Measurements from ENCODE around the gene RAB30. TPM values are rescaled to one million over a fixed set of nuclear protein-coding genes. Genes with fewer than 3 reads are reported as not detected.

RAB30 gene
- total and polyA plus RNA-seq, 7 experiments from 2014 or later: 7.4 to 50.2 (median 24.4) TPM

DNA sequence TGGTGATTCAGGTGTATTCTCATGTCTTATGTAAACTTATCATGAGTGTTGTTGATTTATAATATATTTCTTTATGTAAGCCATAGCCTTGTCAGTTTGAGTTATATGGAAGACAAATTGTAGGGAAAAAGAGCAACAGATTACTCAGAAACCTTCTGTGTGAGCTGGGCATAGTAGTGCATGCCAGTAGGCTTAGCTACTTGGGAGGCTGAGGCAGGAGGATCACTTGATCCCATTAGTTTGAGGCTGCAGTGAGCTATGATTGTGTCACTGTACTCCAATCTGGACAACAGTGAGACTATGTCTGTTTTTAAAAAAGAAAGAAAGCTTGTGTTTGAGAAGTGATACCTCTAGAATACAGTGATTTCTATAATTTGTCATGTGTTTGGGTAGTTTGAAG, 2.2 kb upstream of the RAB30 start:
- H3K27ac ChIP-seq (ENCODE audit: low read depth, low read length): peak overlapping the region; percentile 92
- H3K4me1 ChIP-seq (ENCODE audit: control insufficient read depth in 2 of 2, insufficient read depth in 2 of 2, low read length in 2 of 2): peaks cover 26 to 33% of the 10 kb centered on the region in 2 donors
- Mint-ChIP-seq H3K4me3 (no peak overlapping the region), H3K9me3 (no peaks in the 10 kb centered on the region), H3K27ac (peak overlapping the region in 1 of 9 donors; percentile 56), H3K4me1 (peaks cover 13 to 47% (median 29%) of the 10 kb centered on the region in 7 donors), H3K27me3 (peaks cover 0 to 4% (median 0%) of the 10 kb centered on the region in 5 donors), H3K36me3 (peaks cover 0 to 28% (median 13%) of the 10 kb centered on the region in 5 donors)
- ChIA-PET CTCF (interaction anchor here (0.6 to 1.2 kb wide), 4 partner anchors 9 to 176 kb away, joined by 4 to 7 read pairs (median 4); partner anchors contain the start of gene ANKRD42), POLR2A (interaction anchor here (0.6 to 7.8 kb wide), 13 partner anchors 9 to 227 kb away, joined by 3 to 140 read pairs (median 6); partner anchors contain the start of gene PCF11)
- no peaks in the 10 kb centered on the region for H3K27me3 ChIP-seq (ENCODE audit: control insufficient read depth in 2 of 2, insufficient read depth in 2 of 2, low read length in 2 of 2)
- H3K9me3 ChIP-seq (ENCODE audit: control insufficient read depth in 2 of 3, low read length in 3 of 3): no peaks in the 10 kb centered on the region
- no peak for DNase-seq
- intact Hi-C loops (cut with micrococcal nuclease): loop anchor here (5.0 kb wide), 3 partner anchors 67 to 357 kb away; no protein-coding TSS in a partner anchor
- peaks cover 0 to 5% (median 0%) of the 10 kb centered on the region in 3 experiments for H3K36me3 ChIP-seq (ENCODE audit: control insufficient read depth in 2 of 3, insufficient read depth in 3 of 3, low read length in 3 of 3)
- ATAC-seq: no peak
- H3K4me3 ChIP-seq (ENCODE audit: low read length): no peak overlapping the region

DNA sequence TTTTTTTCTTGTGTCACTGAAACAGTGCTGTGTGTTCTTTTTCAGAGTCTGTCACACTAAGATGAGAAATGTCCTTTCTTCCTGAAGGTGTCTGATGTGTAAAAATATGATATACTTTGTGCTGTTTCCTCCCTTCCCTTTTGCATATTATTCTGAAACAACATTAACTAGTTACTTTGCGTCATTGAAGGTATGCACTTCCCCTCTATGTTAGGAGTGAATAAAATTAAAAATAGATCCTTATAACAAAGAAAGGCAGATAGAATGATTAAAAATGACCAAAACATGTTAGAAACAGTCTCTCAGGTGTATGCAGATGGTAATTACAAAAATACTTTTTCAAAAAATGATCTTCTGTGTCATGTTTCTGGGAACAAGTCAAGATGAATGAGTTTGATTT, 1.6 kb upstream of the RAB30 start:
- CTCF ChIA-PET: no interaction called here
- H3K27me3 Mint-ChIP-seq: peaks cover 0 to 4% (median 0%) of the 10 kb centered on the region in 5 donors
- Histone ChIP-seq H3K27me3 (ENCODE audit: control insufficient read depth in 2 of 2, insufficient read depth in 2 of 2, low read length in 2 of 2) (no peaks in the 10 kb centered on the region), H3K9me3 (ENCODE audit: control insufficient read depth in 2 of 3, low read length in 3 of 3) (no peaks in the 10 kb centered on the region), H3K27ac (ENCODE audit: low read depth, low read length) (peak overlapping the region; percentile 92), H3K4me3 (ENCODE audit: low read length) (peak overlapping the region; percentile 89), H3K4me1 (ENCODE audit: control insufficient read depth in 2 of 2, insufficient read depth in 2 of 2, low read length in 2 of 2) (peaks cover 26 to 33% of the 10 kb centered on the region in 2 donors), H3K36me3 (ENCODE audit: control insufficient read depth in 2 of 3, insufficient read depth in 3 of 3, low read length in 3 of 3) (peaks cover 0 to 5% (median 0%) of the 10 kb centered on the region in 3 experiments)
- DNase-seq (peak in 2 of 9 donors; percentile 26 to 33), ATAC-seq (no peak)
- POLR2A ChIA-PET: interaction anchor here (0.6 to 7.8 kb wide), 11 partner anchors 10 to 227 kb away, joined by 3 to 140 read pairs (median 8); partner anchors contain the start of gene PCF11
- no peak overlapping the region for H3K4me3 Mint-ChIP-seq
- H3K36me3 Mint-ChIP-seq: peaks cover 0 to 26% (median 17%) of the 10 kb centered on the region in 5 donors
- intact Hi-C loops (cut with micrococcal nuclease): loop anchor here (5.0 kb wide), 3 partner anchors 66 to 356 kb away; no protein-coding TSS in a partner anchor
- H3K4me1 Mint-ChIP-seq: peaks cover 8 to 45% (median 24%) of the 10 kb centered on the region in 7 donors
- no peaks in the 10 kb centered on the region for H3K9me3 Mint-ChIP-seq
- no peak overlapping the region for H3K27ac Mint-ChIP-seq

DNA sequence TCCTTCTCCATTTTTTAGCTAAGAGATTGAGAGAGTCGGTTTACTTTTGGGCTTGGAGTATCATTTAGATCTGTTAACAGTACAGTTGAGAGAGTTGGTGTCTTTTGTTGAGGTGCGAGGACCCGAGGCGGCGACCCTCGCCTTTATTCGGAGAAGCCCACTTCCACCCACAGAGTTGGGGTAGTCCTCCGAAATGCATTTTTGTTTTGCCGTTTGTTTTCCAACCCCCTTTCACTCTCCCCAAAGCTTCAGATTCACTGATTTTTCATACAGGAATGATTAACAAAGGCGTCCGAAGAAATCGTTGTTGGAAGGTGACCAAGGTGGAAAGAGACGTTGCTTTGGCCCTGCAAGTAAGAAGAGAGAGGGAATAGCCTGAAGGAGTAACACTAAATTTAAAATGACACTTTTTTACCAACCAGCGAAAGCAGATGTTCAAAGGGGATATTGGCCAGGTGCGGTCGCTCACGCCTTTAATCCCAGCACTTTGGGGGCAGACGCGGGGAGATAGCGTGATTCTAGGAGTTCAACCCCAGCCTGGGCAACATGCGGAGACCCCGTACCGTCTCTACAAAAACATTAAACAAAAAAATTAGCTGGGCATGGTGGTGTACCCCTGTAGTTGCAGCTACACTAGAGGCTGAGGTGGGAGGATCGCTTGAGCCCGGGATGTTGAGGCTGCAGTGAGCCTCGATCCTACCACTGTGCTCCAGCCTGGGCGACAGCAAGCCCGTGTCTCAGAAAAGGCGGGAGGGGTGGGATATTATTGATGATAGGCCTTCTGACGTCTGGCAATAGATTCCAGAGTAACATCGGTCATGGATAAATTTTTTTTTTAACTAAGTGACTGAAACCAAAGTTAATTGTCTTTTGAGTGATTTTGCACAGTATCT, 899 bp upstream of the RAB30 start:
- H3K27me3 ChIP-seq (ENCODE audit: control insufficient read depth in 2 of 2, insufficient read depth in 2 of 2, low read length in 2 of 2): no peaks in the 10 kb centered on the region
- H3K4me3 ChIP-seq (ENCODE audit: low read length): peak overlapping the region; percentile 89
- peaks cover 26 to 33% of the 10 kb centered on the region in 2 donors for H3K4me1 ChIP-seq (ENCODE audit: control insufficient read depth in 2 of 2, insufficient read depth in 2 of 2, low read length in 2 of 2)
- DNase-seq: no peak
- peaks cover 0 to 5% (median 0%) of the 10 kb centered on the region in 3 experiments for H3K36me3 ChIP-seq (ENCODE audit: control insufficient read depth in 2 of 3, insufficient read depth in 3 of 3, low read length in 3 of 3)
- Mint-ChIP-seq H3K36me3 (peaks cover 0 to 27% (median 18%) of the 10 kb centered on the region in 5 donors), H3K27me3 (peaks cover 0 to 4% (median 0%) of the 10 kb centered on the region in 5 donors), H3K9me3 (no peaks in the 10 kb centered on the region), H3K27ac (no peak overlapping the region), H3K4me1 (peaks cover 4 to 44% (median 21%) of the 10 kb centered on the region in 7 donors), H3K4me3 (no peak overlapping the region)
- ATAC-seq: no peak
- intact Hi-C loops (cut with micrococcal nuclease): loop anchor here (1.0 to 5.0 kb wide), 6 partner anchors 15 to 355 kb away; partner anchors contain the start of gene ANKRD42 (in 1 of the 2)
- H3K27ac ChIP-seq (ENCODE audit: low read depth, low read length): peak overlapping the region; percentile 92
- POLR2A ChIA-PET: interaction anchor here (1.0 to 7.8 kb wide), 22 partner anchors 8 to 172 kb away, joined by 3 to 140 read pairs (median 5); partner anchors contain the start of genes ANKRD42, DDIAS, PCF11 and PRCP
- CTCF ChIA-PET: interaction anchor here (0.6 to 1.6 kb wide), 4 partner anchors 84 to 205 kb away, joined by 3 to 5 read pairs (median 4); partner anchors contain the start of gene PCF11
- no peaks in the 10 kb centered on the region for H3K9me3 ChIP-seq (ENCODE audit: control insufficient read depth in 2 of 3, low read length in 3 of 3)

DNA sequence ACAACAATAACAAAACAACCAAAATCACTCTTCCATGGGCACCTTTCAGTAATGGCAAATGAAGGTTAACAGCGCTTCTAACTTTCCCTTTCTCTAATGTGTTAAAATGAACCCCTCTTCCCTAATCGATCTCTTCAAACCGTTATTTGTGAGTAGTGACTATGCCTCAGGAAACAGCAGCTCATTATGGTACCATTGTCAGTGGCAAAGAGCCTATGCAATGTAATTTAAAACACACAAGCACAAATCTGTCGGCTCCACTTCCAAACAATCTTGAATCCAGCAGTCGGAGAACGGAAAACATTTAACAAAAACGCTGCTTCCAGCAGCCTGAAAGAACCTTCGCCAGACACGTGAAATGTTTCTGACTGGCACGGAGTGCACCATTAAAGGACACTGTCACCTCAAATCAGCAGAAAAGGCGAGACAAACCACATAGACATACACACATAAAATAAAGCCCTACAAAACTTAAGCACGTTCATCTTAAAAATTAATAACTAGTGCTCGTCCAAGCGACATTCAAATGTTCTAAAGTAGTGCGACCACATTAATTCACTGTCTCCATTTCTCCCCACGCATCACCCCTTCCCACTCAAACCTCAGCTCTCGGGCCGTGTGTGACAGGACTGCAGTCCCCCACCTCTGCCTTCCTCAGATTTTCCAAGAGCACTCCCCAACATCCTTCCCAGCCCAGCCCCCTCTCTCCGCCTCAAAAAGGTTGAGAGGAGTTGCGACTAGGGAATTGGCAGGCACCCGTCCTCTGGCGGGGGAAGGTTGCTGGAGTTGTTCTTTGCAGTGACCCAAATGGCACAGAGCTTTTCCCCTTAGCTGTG, 748 bp downstream of the RAB30 start:
- Histone ChIP-seq H3K4me1 (ENCODE audit: control insufficient read depth in 2 of 2, insufficient read depth in 2 of 2, low read length in 2 of 2) (peaks cover 26 to 31% of the 10 kb centered on the region in 2 donors), H3K36me3 (ENCODE audit: control insufficient read depth in 2 of 3, insufficient read depth in 3 of 3, low read length in 3 of 3) (peaks cover 0 to 5% (median 0%) of the 10 kb centered on the region in 3 experiments), H3K4me3 (ENCODE audit: low read length) (peak overlapping the region; percentile 89), H3K27me3 (ENCODE audit: control insufficient read depth in 2 of 2, insufficient read depth in 2 of 2, low read length in 2 of 2) (no peaks in the 10 kb centered on the region), H3K27ac (ENCODE audit: low read depth, low read length) (peak overlapping the region; percentile 92), H3K9me3 (ENCODE audit: control insufficient read depth in 2 of 3, low read length in 3 of 3) (no peaks in the 10 kb centered on the region)
- intact Hi-C loops (cut with micrococcal nuclease): loop anchor here (1.0 to 5.0 kb wide), 13 partner anchors 8 to 354 kb away; partner anchors contain the start of genes CCDC90B (in 2 of the 2), DDIAS (in 2 of the 2) and ANKRD42 (in 1 of the 2)
- peaks cover 0 to 43% (median 18%) of the 10 kb centered on the region in 7 donors for H3K4me1 Mint-ChIP-seq
- H3K4me3 Mint-ChIP-seq: no peak overlapping the region
- H3K9me3 Mint-ChIP-seq: no peaks in the 10 kb centered on the region
- H3K36me3 Mint-ChIP-seq: peaks cover 0 to 28% (median 18%) of the 10 kb centered on the region in 5 donors
- no peak overlapping the region for H3K27ac Mint-ChIP-seq
- DNase-seq (peak in 7 of 9 donors; percentile 18 to 62 (median 33)), ATAC-seq (no peak)
- CTCF ChIA-PET: interaction anchor here (0.6 to 1.6 kb wide), 2 partner anchors 147 to 191 kb away, joined by 3 to 4 read pairs; no protein-coding TSS in a partner anchor
- peaks cover 0 to 4% (median 0%) of the 10 kb centered on the region in 5 donors for H3K27me3 Mint-ChIP-seq
- POLR2A ChIA-PET: interaction anchor here (0.6 to 7.8 kb wide), 21 partner anchors 8 to 215 kb away, joined by 3 to 140 read pairs (median 5); partner anchors contain the start of genes ANKRD42, CCDC90B, DDIAS and PCF11

DNA sequence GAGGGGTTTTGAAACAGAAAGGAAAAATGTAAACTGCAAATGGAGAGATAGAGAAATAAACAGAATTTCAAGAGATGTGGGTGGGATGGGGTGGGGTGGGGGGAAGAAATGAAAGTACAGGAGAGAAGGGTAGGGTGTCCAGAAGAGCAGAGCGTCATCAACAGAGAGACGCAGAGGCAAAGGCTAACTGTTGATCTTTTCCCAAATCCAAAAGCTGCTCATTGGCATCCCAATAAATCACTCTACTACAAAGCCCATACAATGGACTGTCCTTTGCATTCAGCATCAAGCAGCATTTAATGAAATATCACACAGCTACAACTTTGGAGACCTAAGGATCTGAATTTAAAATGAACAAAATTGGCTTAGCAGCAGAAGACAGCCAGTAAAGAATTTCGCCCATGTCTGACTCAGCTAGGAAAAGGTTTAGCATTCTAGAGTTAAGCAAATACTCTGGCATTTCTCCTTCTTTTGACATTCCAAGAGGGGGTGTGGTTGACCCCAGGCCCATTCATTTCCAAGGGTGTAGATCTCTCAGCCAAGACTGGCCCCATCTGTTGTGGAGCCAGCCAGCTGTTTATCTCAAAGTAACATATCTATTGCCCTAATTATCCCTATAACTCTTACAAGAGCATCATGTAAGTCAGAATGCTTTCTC, 1.5 kb downstream of the RAB30 start:
- Mint-ChIP-seq H3K4me3 (peak overlapping the region in 3 of 10 donors; percentile 53 to 68 (median 61)), H3K27ac (peak overlapping the region in 3 of 9 donors; percentile 10 to 44 (median 24)), H3K36me3 (peaks cover 0 to 26% (median 18%) of the 10 kb centered on the region in 5 donors), H3K9me3 (no peaks in the 10 kb centered on the region), H3K4me1 (peaks cover 0 to 41% (median 18%) of the 10 kb centered on the region in 7 donors), H3K27me3 (peaks cover 0 to 4% (median 0%) of the 10 kb centered on the region in 5 donors)
- peak overlapping the region; percentile 92 for H3K27ac ChIP-seq (ENCODE audit: low read depth, low read length)
- H3K4me3 ChIP-seq (ENCODE audit: low read length): peak overlapping the region; percentile 89
- peaks cover 0 to 5% (median 0%) of the 10 kb centered on the region in 3 experiments for H3K36me3 ChIP-seq (ENCODE audit: control insufficient read depth in 2 of 3, insufficient read depth in 3 of 3, low read length in 3 of 3)
- H3K27me3 ChIP-seq (ENCODE audit: control insufficient read depth in 2 of 2, insufficient read depth in 2 of 2, low read length in 2 of 2): no peaks in the 10 kb centered on the region
- no peak for DNase-seq
- intact Hi-C loops (cut with micrococcal nuclease): loop anchor here (2.0 to 5.0 kb wide), 5 partner anchors 63 to 353 kb away; no protein-coding TSS in a partner anchor
- no peak for ATAC-seq
- peaks cover 26% of the 10 kb centered on the region in 2 donors for H3K4me1 ChIP-seq (ENCODE audit: control insufficient read depth in 2 of 2, insufficient read depth in 2 of 2, low read length in 2 of 2)
- H3K9me3 ChIP-seq (ENCODE audit: control insufficient read depth in 2 of 3, low read length in 3 of 3): no peaks in the 10 kb centered on the region
- ChIA-PET CTCF (interaction anchor here (0.6 kb wide), 1 partner anchor 102 kb away, joined by 4 read pairs; no protein-coding TSS in a partner anchor), POLR2A (interaction anchor here (0.7 to 7.8 kb wide), 7 partner anchors 12 to 169 kb away, joined by 3 to 140 read pairs (median 14); partner anchors contain the start of genes DDIAS, PCF11 and PRCP)

Data from naive thymus-derived CD4-positive, alpha-beta T cell (primary cell).